Raji (cell line): ENCODE data around the gene TACC2.

Experiments used
- POLR2A ChIP-seq: IDR thresholded peaks from 2 replicates; pipeline ENCODE4 v1.6.1; 2011; ENCODE audit warnings: low read depth, low read length, control low read depth; ENCODE audit not compliant: insufficient read depth

Gene TACC2

DNA sequence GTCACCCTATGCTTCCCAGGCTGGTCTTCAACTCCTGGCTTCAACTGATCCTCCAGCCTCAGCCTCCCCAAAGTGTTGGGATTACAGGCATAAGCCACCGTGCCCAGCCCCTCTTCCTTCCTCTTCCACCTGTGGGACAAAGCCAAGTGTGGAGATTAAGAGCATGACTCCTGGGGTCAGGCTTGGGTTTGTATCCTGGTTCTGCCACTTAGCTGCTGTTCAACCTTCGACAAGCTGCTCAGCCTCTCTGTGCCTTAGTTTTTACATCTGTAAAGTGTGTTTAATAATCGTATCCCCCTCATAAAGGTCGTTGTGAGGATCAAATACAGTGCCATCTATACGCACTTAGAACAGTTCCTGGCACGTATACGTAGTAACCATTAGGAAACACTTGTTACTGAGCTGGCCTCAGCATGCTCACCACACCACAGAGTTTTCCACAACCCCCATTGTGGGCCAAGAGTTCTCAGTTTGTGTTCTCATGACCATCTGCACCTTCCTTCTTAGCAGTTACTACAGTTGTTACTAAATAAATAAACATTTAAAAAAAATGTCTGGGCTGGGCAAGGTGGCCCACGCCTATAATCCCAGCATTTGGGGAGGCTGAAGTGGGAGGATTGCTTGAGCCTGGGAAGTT is 141.6 kb downstream of the TACC2 start:
- no peak for TF ChIP-seq POLR2A

DNA sequence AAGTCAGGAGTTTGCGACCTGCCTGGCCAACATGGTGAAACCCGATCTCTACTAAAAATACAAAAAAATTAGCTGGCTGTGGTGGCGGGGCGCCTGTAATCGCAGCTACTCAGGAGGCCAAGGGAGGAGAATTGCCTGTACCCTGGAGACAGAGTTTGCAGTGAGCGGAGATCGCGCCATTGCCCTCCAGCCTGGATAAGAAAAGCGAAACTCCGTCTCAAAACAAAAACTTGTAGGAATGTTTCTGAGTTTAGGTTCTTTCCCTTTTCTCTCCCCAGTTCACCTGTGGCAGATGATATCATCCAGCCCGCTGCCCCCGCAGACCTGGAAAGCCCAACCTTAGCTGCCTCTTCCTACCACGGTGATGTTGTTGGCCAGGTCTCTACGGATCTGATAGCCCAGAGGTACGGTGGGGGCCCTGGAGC is 143.4 kb downstream of the TACC2 start:
- no peak for TF ChIP-seq POLR2A

DNA sequence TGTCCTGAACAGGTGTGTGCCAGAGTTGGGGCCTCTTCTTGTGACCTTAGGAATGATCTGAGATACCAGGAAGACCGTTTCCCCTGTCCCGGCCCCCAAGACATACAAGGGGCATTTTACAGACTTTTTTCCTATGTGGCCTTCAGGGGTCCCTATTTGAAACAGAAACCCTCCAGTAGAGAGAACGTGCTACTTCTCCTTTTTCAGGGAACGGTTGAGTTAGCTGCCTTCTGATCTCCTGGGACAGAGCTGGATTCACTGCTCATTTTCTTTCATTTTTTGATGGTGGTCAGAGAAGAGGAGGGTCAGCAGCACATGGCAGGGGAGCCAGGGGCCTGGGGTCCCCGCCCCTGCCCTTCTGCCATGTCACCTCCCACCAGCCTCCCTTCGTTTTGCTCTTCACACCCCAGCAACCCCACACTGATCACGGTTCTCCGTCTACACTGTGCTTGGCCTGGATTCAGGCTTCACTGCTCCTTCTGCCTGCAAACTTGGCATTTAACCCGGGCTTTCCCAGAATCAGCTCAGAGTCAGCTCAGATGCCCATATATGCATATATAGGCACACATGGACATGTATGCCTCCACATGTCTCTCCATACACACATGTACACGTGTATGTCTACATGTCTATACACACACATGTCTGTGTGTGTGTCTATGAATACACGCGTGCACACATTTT is 144.1 kb downstream of the TACC2 start:
- no peak for TF ChIP-seq POLR2A

DNA sequence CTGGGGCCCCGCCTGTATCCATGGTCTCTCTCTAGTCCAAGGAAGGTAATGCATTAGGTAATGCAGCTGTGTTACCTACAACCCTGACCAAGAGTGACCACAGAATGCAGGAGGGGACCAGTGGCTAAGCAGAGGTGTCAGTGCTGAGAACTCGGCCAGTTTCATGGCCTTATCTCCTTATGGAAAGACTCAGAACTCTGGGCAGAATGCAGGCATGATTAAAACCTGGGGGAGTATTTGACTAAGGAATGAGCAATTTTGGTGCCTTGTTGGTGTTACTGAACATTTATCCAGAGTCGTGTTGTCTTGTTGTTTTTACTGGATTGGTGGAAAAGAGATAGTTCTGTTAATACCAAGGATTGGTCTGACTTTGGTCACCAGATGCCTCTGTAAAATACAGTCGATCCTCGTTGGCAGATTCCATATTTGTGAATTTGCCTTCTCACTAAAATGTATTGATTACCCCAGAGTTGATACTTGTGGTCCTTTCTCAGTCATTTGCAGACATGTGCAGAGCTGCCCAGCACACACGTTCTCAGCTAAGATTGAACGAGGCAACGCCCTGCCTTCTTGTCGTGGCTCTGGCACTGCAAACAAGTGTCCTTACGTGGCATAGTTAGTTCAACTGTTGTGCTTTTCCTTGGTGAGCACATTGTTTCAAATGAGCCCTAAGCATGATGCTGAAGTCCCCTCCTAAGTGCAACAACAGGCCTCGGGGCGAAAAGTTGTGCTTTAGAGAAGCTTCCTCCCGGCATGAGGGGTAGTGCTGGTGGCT is 146.5 kb downstream of the TACC2 start:
- no peak for TF ChIP-seq POLR2A

DNA sequence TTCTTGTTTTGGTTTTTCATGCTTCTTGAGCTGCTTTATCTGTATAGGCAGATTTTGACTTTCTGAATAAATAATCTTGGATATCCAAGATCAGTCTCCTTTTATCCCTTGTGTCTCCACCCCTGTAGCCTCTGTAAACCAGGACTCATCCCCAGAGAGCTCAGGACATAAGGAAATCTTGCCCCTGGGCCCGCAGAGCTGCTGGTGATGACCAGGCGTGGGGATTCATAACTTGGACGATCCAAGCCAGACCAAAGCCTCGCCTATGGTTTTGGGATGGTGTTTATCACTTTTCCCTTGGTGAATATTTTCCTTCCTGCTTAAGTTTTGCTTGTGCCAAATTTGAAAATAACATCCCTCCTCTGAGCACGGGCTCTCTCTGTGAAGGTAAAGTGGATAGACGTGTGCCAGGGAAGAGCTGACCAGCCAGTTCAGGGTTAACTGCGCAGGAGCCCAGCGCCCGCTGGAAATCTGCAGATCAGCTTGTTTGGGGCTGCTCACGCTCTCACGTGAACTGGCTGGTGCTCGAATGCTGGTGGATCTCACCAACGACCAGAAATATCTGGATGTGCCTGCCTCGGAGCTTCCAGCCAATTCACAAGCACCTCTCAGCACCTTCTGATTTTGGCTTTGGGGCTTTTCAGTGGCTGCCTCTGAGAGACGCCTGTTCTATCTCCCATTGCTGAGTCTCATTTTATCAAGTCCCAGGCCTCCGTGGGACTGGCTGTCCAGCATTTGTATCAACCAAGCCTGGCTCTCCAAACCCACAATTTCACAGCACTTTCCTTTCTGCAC is 150.1 kb downstream of the TACC2 start:
- no peak for TF ChIP-seq POLR2A

DNA sequence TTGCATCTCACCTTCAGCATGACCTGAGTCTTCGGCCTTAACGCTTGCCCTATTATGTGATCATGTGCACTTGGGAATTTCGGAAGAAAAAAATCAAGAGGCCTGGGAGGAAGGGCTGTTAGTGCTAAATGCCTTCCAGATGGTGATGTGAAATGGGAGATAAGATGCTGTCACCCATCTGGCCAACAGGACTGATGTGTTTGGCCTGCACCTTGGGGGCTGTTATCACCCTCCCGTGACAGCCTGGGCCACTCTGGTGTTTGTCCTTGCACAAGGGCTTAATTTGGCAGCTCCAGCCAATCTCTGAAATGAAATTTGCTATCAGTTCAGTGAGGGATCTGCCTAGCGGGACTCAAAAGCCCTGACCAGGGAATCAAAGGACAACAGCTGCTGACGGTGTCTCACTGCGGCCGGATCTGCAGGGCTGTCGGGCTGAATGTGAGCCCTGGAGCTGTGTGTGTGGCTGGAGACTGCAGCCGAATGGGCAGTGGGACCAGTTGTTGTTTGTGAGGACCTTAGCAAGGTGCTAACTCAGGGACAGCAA is 150.7 kb downstream of the TACC2 start:
- TF ChIP-seq POLR2A = no peak

DNA sequence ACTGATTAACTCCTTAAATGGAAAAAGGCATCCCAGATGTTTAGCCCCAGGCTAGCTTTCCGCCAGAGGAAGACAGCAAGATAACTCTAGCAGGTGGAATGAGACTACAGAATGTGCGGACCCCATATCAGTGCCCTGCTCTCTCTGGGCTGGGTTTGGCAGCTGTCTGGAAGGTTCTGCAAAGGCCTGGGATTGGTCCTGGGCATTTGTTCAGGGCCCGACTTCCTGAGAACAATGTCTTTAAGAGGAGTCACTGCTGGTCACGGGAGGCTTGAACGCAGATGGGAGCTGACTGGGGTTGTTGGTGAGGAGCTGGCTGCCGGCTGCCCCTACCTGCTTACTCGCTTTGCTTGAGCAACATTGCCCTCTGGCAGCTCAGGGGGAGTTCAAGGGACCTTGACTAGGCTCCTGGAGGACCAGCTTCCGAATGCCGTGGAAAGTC is 151.5 kb downstream of the TACC2 start:
- no peak for TF ChIP-seq POLR2A

DNA sequence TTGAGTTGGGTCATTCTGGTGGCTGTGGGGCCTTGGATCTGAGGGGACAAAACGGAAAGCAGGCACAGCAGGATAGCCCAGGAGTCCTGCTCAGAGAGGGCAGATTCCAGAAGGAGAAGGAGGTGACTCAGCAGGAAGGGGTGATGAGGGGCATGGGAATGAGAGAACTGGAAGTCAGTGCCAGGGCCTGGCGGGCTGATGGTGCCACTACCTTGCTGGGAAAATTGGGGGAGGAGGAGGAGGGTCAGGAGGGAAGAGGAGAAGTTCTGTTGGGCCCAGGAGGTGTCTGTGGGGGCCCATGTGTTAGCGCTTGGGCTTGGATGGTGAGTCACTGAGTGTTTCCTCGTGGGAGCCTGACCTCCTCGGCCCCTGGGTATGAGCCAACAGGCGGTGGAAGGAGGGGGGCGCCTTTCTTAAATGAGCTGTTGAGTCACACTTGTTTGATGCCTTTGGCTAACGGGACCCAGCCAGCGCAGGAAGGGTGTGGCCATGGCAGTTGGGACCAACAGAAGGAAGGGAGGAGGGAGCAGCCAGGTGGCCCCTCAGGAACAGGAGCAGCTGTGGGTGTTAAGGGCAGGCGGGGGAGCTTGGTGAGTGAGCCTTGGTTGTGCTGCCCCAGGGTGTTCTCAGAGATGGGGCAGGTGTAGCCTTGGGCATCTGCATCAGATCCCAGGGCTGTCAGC is 152.1 kb downstream of the TACC2 start:
- TF ChIP-seq POLR2A = no peak

DNA sequence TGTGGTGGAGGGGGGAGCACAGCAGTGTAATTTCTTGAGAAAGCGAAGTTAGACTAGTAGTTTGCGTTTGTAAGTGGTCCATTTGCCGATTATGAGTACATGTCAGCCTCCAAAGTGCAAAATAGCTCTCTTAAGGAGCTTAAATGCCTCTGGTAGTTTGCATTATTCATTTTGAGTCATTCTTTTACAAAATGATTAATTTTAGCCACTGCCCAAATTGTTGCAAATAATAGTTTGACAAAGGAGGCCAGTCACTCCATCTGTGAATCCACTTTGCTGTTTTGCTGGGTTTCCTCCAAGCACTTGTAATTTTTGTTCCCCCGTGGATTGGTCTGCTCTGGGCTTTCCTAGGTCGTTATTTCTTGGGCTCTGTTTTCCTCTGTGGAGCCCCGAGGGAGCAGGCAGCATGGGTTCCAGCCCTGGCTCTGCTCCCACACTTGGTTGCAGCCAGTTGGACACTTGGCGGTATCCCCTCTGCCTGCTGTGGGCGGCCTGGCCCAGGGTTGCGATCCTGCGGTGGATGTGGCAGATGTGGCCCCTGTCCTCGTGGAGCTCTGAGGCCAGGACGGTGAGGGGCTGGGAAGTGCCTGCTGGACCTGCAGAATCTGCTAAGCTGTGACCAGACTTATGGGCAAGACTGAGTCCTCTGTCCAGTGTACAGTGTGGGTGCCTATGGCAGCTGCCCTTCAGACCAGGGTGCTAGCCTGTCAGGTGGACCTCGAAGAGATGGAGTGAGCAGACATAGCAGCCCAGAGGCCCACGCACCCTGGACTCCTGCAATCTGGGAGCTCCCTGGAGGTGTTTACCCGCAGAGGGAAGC is 153.1 kb downstream of the TACC2 start:
- TF ChIP-seq POLR2A = no peak

DNA sequence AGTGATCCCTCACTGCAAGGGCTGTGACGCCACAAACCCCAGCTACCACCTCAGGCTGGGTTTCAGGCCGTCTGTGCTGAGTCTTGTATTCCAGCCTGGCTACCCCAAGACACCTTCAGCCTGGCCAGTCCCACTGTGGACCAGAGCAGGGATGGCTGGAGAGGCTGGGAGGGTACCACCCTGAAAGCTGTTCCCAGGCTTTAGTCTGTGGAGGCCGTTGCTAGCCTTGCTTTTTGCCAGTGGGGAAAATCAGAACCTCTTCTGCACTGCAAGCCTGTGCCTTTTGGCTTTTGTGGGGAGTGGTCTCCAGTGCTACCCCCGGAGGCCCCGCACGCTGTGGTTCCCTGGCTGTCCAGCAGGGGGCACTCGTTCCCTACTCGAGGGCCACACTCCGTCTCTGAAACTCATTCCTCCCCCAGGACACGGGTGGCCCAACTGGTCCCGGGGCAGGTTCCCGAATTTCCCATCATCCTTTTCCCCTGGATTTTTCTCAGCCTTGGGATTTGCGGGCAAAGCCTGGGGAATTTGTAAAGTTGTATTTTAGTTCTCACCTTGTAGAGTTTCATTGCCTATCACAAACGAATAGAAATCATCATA is 153.8 kb downstream of the TACC2 start:
- no peak for TF ChIP-seq POLR2A

DNA sequence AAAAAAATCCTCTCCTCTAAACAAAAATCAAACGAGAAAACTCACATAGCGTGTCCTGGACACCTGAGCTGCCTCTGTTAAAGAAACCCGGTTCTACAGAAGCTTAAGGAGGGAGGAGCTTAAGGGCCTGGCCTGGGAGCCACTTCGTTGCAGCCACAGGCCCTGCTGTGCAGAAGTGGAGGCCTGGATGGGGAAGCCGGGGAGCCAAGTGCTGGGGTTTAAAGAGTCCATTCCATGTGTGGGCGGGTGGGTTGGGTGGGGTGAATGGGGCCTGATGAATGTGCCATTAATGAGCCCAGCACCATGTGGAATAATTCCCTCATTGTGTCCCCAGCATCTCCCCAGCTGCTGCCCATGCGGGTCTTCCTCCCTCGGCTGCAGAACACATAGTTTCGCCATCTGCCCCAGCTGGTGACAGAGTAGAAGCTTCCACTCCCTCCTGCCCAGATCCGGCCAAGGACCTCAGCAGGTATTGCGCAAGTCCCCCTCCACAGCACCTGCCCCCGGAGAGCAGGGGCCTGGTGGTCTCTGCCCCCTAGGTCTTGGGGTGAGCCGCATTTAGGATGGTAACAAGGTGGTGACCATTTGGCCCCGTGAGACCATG is 154.4 kb downstream of the TACC2 start:
- no peak for TF ChIP-seq POLR2A

DNA sequence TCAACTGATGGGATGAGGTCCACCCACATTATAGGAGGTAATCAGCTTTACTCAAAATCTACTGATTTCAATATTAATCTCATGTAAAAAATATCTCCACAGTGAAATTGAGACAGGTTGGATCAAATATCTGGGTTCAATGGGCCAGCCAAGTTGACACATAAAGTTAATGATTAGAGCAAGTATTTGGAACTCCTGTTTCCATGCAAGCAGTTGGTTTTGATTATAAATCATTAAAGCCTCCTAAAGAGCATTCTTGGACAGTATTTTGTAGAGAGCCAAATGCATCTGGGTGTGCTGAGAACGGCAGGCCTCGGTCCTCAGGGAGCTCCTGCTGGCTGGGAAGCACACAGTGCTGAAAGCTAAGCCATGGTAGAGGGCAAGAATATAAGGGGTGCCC is 155.2 kb downstream of the TACC2 start:
- no peak for TF ChIP-seq POLR2A

DNA sequence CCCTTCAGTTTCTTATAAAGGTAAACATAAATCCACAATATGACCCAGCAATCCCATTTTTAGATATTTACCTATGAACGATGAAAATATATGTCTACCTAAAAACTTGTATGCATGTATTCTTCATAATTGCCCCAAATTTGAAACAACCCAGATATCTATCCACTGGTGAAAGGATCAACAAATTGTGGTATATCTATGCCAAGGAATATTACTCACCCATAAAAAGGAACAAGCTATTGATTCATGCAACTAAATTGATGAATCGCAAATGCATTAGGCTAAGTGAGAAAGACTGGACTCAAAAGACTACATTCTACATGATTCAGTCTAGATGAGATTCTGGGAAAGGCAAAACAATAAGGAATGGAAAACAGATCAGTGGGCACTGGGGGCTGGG is 156.2 kb downstream of the TACC2 start:
- no peak for TF ChIP-seq POLR2A
